Rectal smooth muscle tissue (tissue), 1 donor: ENCODE measurements around the gene RNU7-1.

ENCODE experiments used
- H3K27ac ChIP-seq: one replicate; pipeline ENCODE4 v1.7.0; 2013; ENCODE audit warnings: low read depth, low read length, inconsistent platforms
- H3K27me3 ChIP-seq: one replicate; pipeline ENCODE4 v1.7.0; 2013; ENCODE audit warnings: low read length; ENCODE audit not compliant: control insufficient read depth, insufficient read depth
- H3K36me3 ChIP-seq: one replicate; pipeline ENCODE4 v1.7.0; 2013; ENCODE audit warnings: low read length; ENCODE audit not compliant: control insufficient read depth, insufficient read depth
- H3K4me1 ChIP-seq: one replicate; pipeline ENCODE4 v1.7.0; 2013; ENCODE audit warnings: low read length; ENCODE audit not compliant: control insufficient read depth, insufficient read depth
- H3K4me3 ChIP-seq: one replicate; pipeline ENCODE4 v1.7.0; 2013; ENCODE audit warnings: low read length
- H3K9ac ChIP-seq: one replicate; pipeline ENCODE4 v1.7.0; 2013; ENCODE audit warnings: low read length

RNU7-1 gene

DNA sequence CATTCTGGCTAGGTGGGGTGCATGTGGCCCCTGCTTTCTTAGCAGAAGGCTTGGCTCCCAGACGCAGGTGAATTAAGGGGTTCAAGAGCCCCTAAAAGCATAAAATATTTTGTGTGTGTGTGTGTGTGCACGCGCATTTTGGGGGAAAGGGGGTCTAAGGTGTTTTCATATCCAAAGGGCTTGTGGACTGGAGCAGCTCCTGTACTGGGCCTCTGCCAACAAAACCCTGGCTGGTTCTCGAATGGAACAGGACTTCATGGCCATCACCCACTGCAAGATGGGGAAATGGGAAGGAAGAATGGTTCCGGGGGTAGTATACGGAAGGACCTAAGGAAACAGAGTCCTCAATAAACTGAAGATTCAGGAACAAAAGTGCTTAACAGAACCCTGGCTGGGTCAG, 19.8 kb upstream of the RNU7-1 start:
- Histone ChIP-seq H3K4me1 (peaks cover 26% of the 10 kb centered on the region), H3K4me3 (no peak overlapping the region), H3K36me3 (no peaks in the 10 kb centered on the region), H3K27ac (peak overlapping the region; percentile 99), H3K9ac (no peak overlapping the region), H3K27me3 (no peaks in the 10 kb centered on the region)

DNA sequence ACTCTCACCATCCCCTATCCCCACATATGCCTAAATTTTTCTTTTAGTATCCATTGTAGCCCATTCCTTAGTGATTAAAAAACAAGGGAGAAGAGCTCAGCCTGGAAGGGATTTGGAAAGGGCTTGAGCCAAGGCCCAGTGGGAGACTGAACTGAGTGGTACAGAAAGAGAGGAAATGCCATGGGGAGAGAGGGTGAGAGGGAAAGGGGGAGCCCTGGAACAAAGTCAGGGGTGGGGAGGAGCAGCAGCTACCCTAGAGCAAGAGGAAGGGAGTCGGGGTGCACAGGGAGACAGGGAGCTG, 18.4 kb upstream of the RNU7-1 start:
- Histone ChIP-seq H3K27me3 (no peaks in the 10 kb centered on the region), H3K36me3 (no peaks in the 10 kb centered on the region), H3K4me1 (peaks cover 36% of the 10 kb centered on the region), H3K4me3 (peak overlapping the region; percentile 52), H3K9ac (peak overlapping the region; percentile 76), H3K27ac (peak overlapping the region; percentile 99)

DNA sequence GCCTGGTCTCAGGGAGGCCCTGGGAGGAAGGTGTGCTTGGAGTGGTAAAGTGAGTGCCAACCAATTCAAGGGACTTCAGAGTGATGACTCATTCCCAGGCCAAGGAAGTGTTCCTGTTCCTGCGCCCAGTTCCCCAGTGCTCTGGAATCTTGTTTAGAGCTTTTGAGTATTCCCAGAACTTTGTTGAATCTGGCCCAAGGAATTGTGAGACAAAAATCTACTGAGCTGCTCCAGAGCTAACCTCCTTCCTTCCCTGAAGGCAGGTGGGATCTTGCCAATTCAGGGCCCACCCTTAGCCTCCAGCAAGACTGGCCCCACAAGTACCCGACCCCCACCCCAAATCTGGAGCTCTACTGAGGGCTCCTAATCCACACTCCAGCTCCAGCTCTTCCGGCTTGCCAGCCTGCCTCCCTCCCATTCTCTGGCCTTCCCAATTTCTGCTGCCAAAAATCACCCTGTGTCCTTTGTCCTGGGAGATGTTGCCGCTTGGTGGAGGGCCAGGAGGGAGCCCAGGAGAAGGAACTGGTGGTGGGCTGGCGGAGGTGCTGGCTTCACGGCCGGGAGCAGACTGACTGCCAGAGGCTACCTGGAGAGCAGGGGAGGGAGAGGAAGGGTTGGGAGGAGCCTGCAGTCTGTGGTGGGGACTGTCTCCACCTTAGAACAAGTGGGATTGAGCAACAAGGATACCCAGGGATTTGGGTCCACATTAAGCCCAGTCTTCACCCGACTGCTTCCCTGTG, 17.9 kb upstream of the RNU7-1 start:
- peak overlapping the region; percentile 76 for H3K9ac ChIP-seq
- no peaks in the 10 kb centered on the region for H3K27me3 ChIP-seq
- no peaks in the 10 kb centered on the region for H3K36me3 ChIP-seq
- H3K4me1 ChIP-seq: peaks cover 37% of the 10 kb centered on the region
- H3K4me3 ChIP-seq: peak overlapping the region; percentile 78
- H3K27ac ChIP-seq: peak overlapping the region; percentile 99

DNA sequence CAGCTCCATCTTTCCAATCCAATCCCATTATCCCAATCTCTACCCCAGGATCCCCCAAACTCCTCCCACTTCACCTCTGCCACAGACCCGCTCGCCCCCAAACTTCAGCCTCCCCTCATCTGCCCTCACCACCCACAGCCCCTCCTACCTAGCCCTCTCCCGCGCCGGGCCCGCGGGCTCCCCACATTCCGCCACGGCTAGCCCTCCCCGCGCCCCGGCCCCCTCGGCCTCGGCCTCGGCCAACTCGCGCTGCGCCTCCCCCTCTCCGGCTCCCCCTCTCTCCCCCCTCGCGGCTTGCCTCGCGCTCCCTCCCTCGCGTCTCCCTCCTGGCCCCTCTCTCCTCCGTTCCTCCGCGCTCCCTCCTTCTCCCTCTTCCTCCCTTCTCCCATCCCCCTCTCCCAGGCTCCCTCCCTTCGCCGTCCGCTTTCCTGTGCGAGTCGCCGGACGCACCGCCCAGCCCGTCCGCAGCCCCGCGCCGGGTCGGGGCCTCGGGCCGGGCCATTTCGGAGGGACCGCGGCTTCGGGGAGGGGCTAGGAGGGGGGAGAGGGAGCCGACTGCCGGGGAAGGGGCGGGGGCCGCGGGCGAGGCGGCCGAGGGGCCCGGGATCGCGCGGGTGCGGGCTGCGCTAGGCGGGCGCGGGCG, 16.1 kb upstream of the RNU7-1 start, which contains the start of gene ATN1:
Gene ATN1, plus strand, starts transcription at position 581 of the 643 bp plus-strand sequence. CDS start 6,043 bp downstream, outside the sequence.
- peak within 1 kb of the TSS; percentile 86 for H3K4me3 ChIP-seq
- H3K36me3 ChIP-seq: no peaks in the 10 kb centered on the region
- H3K4me1 ChIP-seq: peaks cover 44% of the 10 kb centered on the region
- no peaks in the 10 kb centered on the region for H3K27me3 ChIP-seq
- peak within 1 kb of the TSS; percentile 80 for H3K9ac ChIP-seq
- H3K27ac ChIP-seq: peak within 1 kb of the TSS; percentile 99

DNA sequence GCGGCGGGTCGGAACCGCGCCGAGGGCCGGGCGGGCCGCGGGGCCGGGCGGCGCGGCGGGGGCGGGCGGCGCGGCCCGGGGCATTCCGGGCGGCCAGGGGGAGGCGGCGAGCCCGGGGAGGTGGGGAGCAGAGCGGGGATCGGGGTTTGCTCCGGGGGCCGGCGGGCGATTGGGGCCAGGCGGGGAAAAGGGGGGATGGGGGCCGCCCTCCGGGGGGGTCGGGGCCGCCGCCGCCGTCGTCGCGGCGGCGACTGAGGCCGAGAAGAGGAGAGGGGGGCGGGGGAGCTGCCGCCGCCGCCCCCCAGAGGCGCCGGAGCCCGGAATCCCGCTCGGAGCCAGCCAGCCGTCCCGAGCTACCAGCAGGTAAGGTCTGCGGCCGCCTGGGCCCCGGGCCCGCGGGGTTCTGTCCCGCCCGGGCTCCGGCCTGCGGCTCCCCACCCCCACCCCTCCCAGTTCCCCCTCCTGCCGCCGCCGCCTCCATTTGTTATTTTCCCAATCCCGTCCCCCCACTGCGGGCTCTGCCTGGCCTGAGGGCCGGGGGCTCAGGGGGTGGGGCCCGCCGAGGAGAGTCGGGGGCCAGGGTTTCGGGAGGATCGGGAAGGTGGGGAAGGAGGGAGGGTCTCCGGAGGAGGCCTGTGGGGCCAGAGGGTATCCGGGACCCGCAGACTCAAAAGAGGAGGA, 15.5 kb upstream of the RNU7-1 start:
- peak overlapping the region; percentile 80 for H3K9ac ChIP-seq
- peaks cover 49% of the 10 kb centered on the region for H3K4me1 ChIP-seq
- no peaks in the 10 kb centered on the region for H3K36me3 ChIP-seq
- peak overlapping the region; percentile 86 for H3K4me3 ChIP-seq
- H3K27me3 ChIP-seq: no peaks in the 10 kb centered on the region
- H3K27ac ChIP-seq: peak overlapping the region; percentile 99

DNA sequence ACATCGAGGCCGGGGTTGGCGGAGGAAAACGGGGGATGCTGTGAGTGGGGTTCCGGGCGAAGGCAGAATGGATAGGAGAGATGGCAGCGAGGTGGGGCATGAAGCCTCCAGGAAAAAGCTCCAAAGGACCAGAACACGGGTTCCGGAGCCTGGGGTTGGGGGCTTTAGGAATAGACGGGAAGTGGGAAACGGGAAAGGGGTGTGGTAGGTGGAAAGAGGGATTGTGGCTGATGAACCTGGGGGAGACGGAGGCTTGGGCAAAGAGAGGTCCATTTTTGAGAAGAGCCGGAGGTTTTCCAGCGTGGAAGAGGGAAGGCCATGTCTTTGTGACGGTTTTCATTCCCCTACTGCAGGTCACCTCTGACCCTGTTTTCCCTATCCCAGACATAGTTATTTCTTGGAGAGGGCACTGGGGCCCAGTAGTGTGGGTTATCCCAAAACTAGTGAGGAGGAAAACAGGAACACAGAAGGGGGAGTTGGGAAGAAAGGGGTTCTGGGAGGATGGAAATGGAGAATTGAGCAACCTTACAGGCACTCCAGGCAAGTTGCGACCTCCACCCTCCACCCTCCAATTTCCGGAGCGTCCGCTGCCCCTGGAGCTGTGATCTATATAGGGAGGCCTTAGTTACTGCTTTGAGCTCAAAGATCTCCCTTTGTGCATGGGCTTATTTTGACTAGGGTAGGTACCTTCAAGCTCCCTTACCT, 14.8 kb upstream of the RNU7-1 start:
- Histone ChIP-seq H3K27me3 (no peaks in the 10 kb centered on the region), H3K4me3 (peak overlapping the region; percentile 86), H3K27ac (peak overlapping the region; percentile 90), H3K4me1 (peaks cover 48% of the 10 kb centered on the region), H3K36me3 (no peaks in the 10 kb centered on the region), H3K9ac (peak overlapping the region; percentile 80)

DNA sequence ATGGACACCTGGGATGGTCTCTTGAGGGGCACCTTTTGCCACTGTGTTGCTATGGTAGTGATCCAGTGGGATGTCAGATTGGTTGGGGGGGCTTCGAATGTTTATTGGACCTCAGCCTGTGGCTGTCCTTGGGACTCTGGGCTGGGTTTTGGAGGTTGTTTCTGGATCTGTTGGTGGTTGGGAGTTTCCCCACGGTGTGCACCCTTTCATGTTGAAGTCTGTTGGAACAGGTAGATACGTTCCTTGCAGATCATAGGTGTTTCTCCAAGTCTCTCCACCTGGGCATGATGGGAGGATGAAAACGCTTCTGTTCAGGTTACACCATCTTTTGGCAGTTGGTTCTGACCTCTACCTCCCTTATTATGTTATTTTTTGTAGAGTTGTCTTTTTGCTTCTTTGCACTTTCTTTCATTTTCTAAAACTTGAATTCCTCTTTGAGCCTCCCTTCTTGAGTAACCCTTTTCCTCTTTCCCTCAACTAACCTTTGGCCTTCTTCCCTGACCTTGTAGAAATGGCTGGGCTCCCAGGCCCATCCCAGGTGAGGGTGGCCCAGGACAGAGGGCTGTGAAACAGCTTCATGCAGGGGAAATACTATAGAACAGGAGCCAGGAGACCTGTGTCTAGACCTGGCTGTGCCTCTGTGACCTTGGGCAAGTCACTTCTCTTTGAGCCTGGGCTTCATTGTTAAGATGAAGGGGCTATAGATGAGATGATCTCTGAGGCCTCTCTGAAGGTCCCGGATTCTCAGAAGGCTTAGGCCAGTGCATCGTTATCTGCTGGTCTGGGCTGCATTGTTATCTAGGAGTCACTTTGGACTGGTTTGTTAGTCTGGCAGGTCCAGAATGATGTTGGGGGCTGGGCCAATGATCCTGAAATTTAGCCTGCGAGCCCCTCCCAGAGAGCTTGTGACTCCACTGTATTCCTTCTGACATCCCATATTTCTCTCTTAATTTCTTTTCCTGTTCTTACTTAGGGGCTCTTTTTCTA, 13.9 kb upstream of the RNU7-1 start:
- Histone ChIP-seq H3K27me3 (no peaks in the 10 kb centered on the region), H3K27ac (peak overlapping the region; percentile 90), H3K4me1 (peaks cover 39% of the 10 kb centered on the region), H3K4me3 (peak overlapping the region; percentile 86), H3K9ac (peak overlapping the region; percentile 80), H3K36me3 (peaks cover 4% of the 10 kb centered on the region)

DNA sequence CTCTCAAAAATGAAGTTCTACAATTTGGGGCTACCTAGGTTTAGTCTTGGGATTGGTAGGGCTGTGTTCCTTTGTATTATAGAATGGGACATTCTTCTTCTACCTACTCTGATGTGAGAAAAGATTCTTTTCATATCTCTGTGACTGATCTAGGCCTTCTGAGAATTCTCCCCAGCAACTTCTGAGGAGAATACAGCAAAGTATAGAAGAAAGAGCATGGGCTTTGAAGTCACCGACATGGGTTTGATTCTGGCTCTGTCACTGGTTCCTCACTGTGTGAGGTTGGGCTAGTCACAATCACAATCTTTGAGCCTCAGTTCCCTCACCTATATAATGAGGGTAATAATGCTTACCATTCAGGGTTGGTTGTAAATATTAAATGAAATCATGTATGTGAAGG, 10.8 kb upstream of the RNU7-1 start:
- Histone ChIP-seq H3K4me1 (peaks cover 23% of the 10 kb centered on the region), H3K27ac (no peak overlapping the region), H3K4me3 (no peak overlapping the region), H3K9ac (no peak overlapping the region), H3K27me3 (no peaks in the 10 kb centered on the region), H3K36me3 (peaks cover 16% of the 10 kb centered on the region)

DNA sequence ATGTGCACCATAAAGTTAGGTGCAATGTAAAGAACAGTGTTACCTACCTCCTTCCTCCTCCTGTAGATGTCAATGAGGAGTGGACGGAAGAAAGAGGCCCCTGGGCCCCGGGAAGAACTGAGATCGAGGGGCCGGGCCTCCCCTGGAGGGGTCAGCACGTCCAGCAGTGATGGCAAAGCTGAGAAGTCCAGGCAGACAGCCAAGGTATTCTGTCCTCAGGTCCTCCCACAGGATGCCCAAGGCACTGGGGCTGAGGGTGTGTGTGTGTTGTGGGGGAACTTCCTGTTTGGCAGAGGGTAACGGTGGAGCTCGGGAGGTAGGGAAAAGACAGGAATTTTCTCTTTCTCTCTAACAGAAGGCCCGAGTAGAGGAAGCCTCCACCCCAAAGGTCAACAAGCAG, 9.5 kb upstream of the RNU7-1 start:
- peak overlapping the region; percentile 4 for H3K27ac ChIP-seq
- H3K4me3 ChIP-seq: no peak overlapping the region
- H3K4me1 ChIP-seq: peaks cover 33% of the 10 kb centered on the region
- no peak overlapping the region for H3K9ac ChIP-seq
- peaks cover 18% of the 10 kb centered on the region for H3K36me3 ChIP-seq
- no peaks in the 10 kb centered on the region for H3K27me3 ChIP-seq

DNA sequence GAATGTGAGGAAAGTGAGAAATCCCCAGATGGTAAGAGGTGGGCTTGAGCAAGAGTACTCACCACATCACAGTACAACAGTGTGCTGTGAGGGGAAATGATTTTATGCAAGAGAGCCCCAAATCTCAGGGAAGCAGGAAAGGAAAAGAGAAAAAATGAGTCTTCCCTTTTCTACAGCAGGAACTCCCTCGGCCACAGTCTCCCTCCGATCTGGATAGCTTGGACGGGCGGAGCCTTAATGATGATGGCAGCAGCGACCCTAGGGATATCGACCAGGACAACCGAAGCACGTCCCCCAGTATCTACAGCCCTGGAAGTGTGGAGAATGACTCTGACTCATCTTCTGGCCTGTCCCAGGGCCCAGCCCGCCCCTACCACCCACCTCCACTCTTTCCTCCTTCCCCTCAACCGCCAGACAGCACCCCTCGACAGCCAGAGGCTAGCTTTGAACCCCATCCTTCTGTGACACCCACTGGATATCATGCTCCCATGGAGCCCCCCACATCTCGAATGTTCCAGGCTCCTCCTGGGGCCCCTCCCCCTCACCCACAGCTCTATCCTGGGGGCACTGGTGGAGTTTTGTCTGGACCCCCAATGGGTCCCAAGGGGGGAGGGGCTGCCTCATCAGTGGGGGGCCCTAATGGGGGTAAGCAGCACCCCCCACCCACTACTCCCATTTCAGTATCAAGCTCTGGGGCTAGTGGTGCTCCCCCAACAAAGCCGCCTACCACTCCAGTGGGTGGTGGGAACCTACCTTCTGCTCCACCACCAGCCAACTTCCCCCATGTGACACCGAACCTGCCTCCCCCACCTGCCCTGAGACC, 8.0 kb upstream of the RNU7-1 start:
- Histone ChIP-seq H3K27ac (no peak overlapping the region), H3K9ac (no peak overlapping the region), H3K4me1 (peaks cover 25% of the 10 kb centered on the region), H3K27me3 (no peaks in the 10 kb centered on the region), H3K4me3 (no peak overlapping the region), H3K36me3 (peaks cover 22% of the 10 kb centered on the region)

DNA sequence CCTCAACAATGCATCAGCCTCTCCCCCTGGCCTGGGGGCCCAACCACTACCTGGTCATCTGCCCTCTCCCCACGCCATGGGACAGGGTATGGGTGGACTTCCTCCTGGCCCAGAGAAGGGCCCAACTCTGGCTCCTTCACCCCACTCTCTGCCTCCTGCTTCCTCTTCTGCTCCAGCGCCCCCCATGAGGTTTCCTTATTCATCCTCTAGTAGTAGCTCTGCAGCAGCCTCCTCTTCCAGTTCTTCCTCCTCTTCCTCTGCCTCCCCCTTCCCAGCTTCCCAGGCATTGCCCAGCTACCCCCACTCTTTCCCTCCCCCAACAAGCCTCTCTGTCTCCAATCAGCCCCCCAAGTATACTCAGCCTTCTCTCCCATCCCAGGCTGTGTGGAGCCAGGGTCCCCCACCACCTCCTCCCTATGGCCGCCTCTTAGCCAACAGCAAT, 7.4 kb upstream of the RNU7-1 start:
- no peak overlapping the region for H3K4me3 ChIP-seq
- H3K27ac ChIP-seq: no peak overlapping the region
- H3K27me3 ChIP-seq: no peaks in the 10 kb centered on the region
- peaks cover 20% of the 10 kb centered on the region for H3K4me1 ChIP-seq
- H3K36me3 ChIP-seq: peaks cover 28% of the 10 kb centered on the region
- H3K9ac ChIP-seq: no peak overlapping the region
